HEK293 (cell line): Measurements from ENCODE around the gene CAPNS1.
A peak's percentile ranks its signal among the peaks of the same experiment; 100 is the strongest.

ENCODE experiments used
- BCL11A ChIP-seq: fragments of 450-650 bp; formaldehyde crosslinking; IDR thresholded peaks from 2 replicates; pipeline ENCODE4 v1.5.1; 2016; ENCODE audit warnings: low read depth, missing biosample characterization, missing genetic modification characterization
- EGR2 ChIP-seq: fragments of 450-650 bp; formaldehyde crosslinking; IDR thresholded peaks from 2 replicates; pipeline ENCODE4 v1.5.1; 2016; ENCODE audit warnings: low read depth, missing biosample characterization, missing genetic modification characterization
- GLIS1 ChIP-seq: fragments of 450-650 bp; formaldehyde crosslinking; IDR thresholded peaks from 2 replicates; pipeline ENCODE4 v1.5.1; 2016; ENCODE audit warnings: missing biosample characterization, missing genetic modification characterization
- IKZF3 ChIP-seq: fragments of 450-650 bp; IDR thresholded peaks from 2 replicates; pipeline ENCODE4 v1.5.0; 2018; ENCODE audit warnings: missing biosample characterization, mild to moderate bottlenecking, missing genetic modification characterization, moderate library complexity
- OSR2 ChIP-seq: fragments of 450-650 bp; formaldehyde crosslinking; IDR thresholded peaks from 2 replicates; pipeline ENCODE4 v1.5.1; 2016; ENCODE audit warnings: missing biosample characterization, missing genetic modification characterization
- SCRT1 ChIP-seq: fragments of 450-650 bp; formaldehyde crosslinking; IDR thresholded peaks from 2 replicates; pipeline ENCODE4 v1.5.1; 2016; ENCODE audit warnings: missing biosample characterization, missing genetic modification characterization, borderline replicate concordance
- SCRT2 ChIP-seq: fragments of 450-650 bp; formaldehyde crosslinking; IDR thresholded peaks from 2 replicates; pipeline ENCODE4 v1.5.1; 2016; ENCODE audit warnings: missing biosample characterization, missing genetic modification characterization
- SP7 ChIP-seq: fragments of 450-650 bp; formaldehyde crosslinking; IDR thresholded peaks from 2 replicates; pipeline ENCODE4 v1.5.1; 2016; ENCODE audit warnings: missing biosample characterization, missing genetic modification characterization
- ZBTB17 ChIP-seq: fragments of 450-650 bp; formaldehyde crosslinking; IDR thresholded peaks from 2 replicates; pipeline ENCODE4 v1.5.1; 2016; ENCODE audit warnings: missing biosample characterization, missing genetic modification characterization
- ZBTB20 ChIP-seq: fragments of 450-650 bp; formaldehyde crosslinking; IDR thresholded peaks from 2 replicates; pipeline ENCODE4 v1.5.1; 2016; ENCODE audit warnings: missing biosample characterization, missing genetic modification characterization
- ZBTB48 ChIP-seq: fragments of 450-650 bp; formaldehyde crosslinking; IDR thresholded peaks from 2 replicates; pipeline ENCODE4 v1.5.1; 2016; ENCODE audit warnings: missing biosample characterization, missing genetic modification characterization
- ZEB2 ChIP-seq: fragments of 450-650 bp; formaldehyde crosslinking; IDR thresholded peaks from 2 replicates; pipeline ENCODE4 v1.5.1; 2016; ENCODE audit warnings: missing biosample characterization, missing genetic modification characterization
- ZFHX2 ChIP-seq: fragments of 450-650 bp; formaldehyde crosslinking; conservative IDR thresholded peaks from 2 replicates; pipeline ENCODE4 v1.5.1; 2016; ENCODE audit warnings: missing biosample characterization, missing genetic modification characterization
- ZIC2 ChIP-seq: fragments of 450-650 bp; formaldehyde crosslinking; IDR thresholded peaks from 2 replicates; pipeline ENCODE4 v1.5.1; 2016; ENCODE audit warnings: missing biosample characterization, missing genetic modification characterization
- ZNF114 ChIP-seq: fragments of 450-650 bp; formaldehyde crosslinking; IDR thresholded peaks from 2 replicates; pipeline ENCODE4 v1.5.0; 2017; ENCODE audit warnings: missing biosample characterization, missing genetic modification characterization
- ZNF157 ChIP-seq: fragments of 450-650 bp; formaldehyde crosslinking; IDR thresholded peaks from 2 replicates; pipeline ENCODE4 v1.5.1; 2016; ENCODE audit warnings: missing biosample characterization, missing genetic modification characterization
- ZNF2 ChIP-seq: fragments of 450-650 bp; formaldehyde crosslinking; IDR thresholded peaks from 2 replicates; pipeline ENCODE4 v1.5.1; 2016; ENCODE audit warnings: missing biosample characterization, missing genetic modification characterization
- ZNF341 ChIP-seq: fragments of 450-650 bp; formaldehyde crosslinking; IDR thresholded peaks from 2 replicates; pipeline ENCODE4; 2016; ENCODE audit warnings: low read depth, missing biosample characterization, missing genetic modification characterization
- ZNF514 ChIP-seq: fragments of 450-650 bp; formaldehyde crosslinking; IDR thresholded peaks from 2 replicates; pipeline ENCODE4 v1.5.1; 2016; ENCODE audit warnings: missing biosample characterization, missing genetic modification characterization
- ZNF600 ChIP-seq: fragments of 450-650 bp; formaldehyde crosslinking; IDR thresholded peaks from 2 replicates; pipeline ENCODE4 v1.5.1; 2016; ENCODE audit warnings: missing biosample characterization, missing genetic modification characterization
- ZNF610 ChIP-seq: fragments of 450-650 bp; formaldehyde crosslinking; IDR thresholded peaks from 2 replicates; pipeline ENCODE4 v1.5.1; 2016; ENCODE audit warnings: missing biosample characterization, missing genetic modification characterization, borderline replicate concordance
- ZNF677 ChIP-seq: fragments of 450-650 bp; IDR thresholded peaks from 2 replicates; pipeline ENCODE4 v1.5.0; 2018; ENCODE audit warnings: missing biosample characterization, mild to moderate bottlenecking, missing genetic modification characterization, moderate library complexity
- ZSCAN23 ChIP-seq: fragments of 450-650 bp; formaldehyde crosslinking; IDR thresholded peaks from 2 replicates; pipeline ENCODE4 v1.5.1; 2016; ENCODE audit warnings: missing biosample characterization, missing genetic modification characterization
- ZXDB ChIP-seq: fragments of 450-650 bp; formaldehyde crosslinking; IDR thresholded peaks from 2 replicates; pipeline ENCODE4 v1.5.1; 2016; ENCODE audit warnings: missing biosample characterization, missing genetic modification characterization
- TF ChIP-seq, protein P1 (sequence below): fragments of 450-650 bp; formaldehyde crosslinking; IDR thresholded peaks from 2 replicates; pipeline ENCODE4 v1.5.1; 2016; ENCODE audit warnings: missing biosample characterization, missing genetic modification characterization
- TF ChIP-seq, protein P2 (sequence below): fragments of 450-650 bp; formaldehyde crosslinking; IDR thresholded peaks from 2 replicates; pipeline ENCODE4 v1.5.1; 2016; ENCODE audit warnings: missing biosample characterization, missing genetic modification characterization
- TF ChIP-seq, protein P3 (sequence below): fragments of 450-650 bp; formaldehyde crosslinking; IDR thresholded peaks from 2 replicates; pipeline ENCODE4 v1.5.1; 2017; ENCODE audit warnings: missing biosample characterization, mild to moderate bottlenecking, missing genetic modification characterization, moderate library complexity

The CAPNS1 gene

DNA sequence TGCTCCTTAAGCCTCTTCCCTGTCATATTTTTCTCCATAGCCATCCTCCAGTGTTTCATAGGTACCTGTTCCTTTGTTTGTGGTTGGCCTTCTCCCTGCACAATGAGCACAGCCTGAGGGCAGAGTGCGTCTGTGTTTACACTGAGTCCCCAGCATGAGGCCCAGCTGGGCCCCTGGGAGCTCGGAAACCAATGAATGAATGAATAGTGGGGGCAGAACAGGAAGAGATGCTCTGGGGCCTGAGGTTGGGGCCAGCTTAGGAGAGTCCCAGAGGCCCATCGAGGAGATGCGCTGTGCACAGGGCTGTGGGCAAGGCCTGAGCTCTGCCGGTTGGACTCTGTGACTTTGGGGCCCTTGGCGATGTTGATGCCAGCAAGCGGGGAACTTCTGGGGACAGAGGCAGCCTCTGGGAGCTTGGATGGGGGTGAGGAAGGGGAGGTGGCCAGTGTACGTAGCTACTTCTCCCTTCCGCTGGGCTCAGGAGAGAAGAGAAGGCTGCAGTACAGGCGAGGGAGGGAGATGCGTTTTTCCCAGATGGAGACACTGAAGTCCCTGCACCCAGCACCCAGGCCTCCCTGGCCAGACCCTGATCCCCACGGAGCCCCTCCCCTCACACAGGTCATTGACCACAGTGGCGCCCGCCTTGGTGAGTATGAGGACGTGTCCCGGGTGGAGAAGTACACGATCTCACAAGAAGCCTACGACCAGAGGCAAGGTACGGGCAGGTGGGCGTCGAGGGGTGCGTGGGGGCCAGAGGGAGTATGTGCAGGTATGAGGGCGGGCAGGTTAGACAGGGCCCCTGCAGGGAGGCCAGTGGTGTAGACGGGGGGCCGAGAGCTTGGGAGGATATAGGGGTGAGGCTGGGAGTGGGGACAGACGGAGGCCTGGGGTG lies 19.5 kb upstream of the CAPNS1 start (continued):
- TF ChIP-seq, protein P1, sequence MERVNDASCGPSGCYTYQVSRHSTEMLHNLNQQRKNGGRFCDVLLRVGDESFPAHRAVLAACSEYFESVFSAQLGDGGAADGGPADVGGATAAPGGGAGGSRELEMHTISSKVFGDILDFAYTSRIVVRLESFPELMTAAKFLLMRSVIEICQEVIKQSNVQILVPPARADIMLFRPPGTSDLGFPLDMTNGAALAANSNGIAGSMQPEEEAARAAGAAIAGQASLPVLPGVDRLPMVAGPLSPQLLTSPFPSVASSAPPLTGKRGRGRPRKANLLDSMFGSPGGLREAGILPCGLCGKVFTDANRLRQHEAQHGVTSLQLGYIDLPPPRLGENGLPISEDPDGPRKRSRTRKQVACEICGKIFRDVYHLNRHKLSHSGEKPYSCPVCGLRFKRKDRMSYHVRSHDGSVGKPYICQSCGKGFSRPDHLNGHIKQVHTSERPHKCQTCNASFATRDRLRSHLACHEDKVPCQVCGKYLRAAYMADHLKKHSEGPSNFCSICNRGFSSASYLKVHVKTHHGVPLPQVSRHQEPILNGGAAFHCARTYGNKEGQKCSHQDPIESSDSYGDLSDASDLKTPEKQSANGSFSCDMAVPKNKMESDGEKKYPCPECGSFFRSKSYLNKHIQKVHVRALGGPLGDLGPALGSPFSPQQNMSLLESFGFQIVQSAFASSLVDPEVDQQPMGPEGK (tag by site-specific recombination) = peak; percentile 69; the same call in 1 of the 2 replicates
- peak; percentile 62 for TF ChIP-seq ZXDB (tag by site-specific recombination)
- TF ChIP-seq, protein P2, sequence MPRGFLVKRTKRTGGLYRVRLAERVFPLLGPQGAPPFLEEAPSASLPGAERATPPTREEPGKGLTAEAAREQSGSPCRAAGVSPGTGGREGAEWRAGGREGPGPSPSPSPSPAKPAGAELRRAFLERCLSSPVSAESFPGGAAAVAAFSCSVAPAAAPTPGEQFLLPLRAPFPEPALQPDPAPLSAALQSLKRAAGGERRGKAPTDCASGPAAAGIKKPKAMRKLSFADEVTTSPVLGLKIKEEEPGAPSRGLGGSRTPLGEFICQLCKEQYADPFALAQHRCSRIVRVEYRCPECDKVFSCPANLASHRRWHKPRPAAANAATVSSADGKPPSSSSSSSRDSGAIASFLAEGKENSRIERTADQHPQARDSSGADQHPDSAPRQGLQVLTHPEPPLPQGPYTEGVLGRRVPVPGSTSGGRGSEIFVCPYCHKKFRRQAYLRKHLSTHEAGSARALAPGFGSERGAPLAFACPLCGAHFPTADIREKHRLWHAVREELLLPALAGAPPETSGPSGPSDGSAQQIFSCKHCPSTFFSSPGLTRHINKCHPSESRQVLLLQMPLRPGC (tag by site-specific recombination) = no peak
- no peak for TF ChIP-seq ZNF677 (tag by site-specific recombination)
- TF ChIP-seq, protein P3, sequence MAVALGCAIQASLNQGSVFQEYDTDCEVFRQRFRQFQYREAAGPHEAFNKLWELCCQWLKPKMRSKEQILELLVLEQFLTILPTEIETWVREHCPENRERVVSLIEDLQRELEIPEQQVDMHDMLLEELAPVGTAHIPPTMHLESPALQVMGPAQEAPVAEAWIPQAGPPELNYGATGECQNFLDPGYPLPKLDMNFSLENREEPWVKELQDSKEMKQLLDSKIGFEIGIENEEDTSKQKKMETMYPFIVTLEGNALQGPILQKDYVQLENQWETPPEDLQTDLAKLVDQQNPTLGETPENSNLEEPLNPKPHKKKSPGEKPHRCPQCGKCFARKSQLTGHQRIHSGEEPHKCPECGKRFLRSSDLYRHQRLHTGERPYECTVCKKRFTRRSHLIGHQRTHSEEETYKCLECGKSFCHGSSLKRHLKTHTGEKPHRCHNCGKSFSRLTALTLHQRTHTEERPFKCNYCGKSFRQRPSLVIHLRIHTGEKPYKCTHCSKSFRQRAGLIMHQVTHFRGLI (tag by site-specific recombination) = peak; percentile 98
- TF ChIP-seq ZFHX2 (tag by site-specific recombination) = peak; percentile 63
- TF ChIP-seq IKZF3 (tag by site-specific recombination) = peak; percentile 77; the same call in 1 of the 2 replicates
- 0 out of 2 replicates have a peak, but pooled peaks have one; percentile 44 for TF ChIP-seq ZEB2 (tag by site-specific recombination)
- no peak for TF ChIP-seq ZNF514
- TF ChIP-seq ZBTB20 (tag by site-specific recombination) = peak; percentile 57
- peak; percentile 88 for TF ChIP-seq EGR2
- 0 out of 2 replicates have a peak, but pooled peaks have one; percentile 47 for TF ChIP-seq ZNF341 (tag by site-specific recombination)
- TF ChIP-seq ZBTB48 (tag by site-specific recombination) = peak; percentile 44; the same call in 1 of the 2 replicates
- peak; percentile 83 for TF ChIP-seq ZNF600
- TF ChIP-seq ZSCAN23 = peak; percentile 30; the same call in 1 of the 2 replicates
- TF ChIP-seq ZNF114 (tag by site-specific recombination) = no peak
- TF ChIP-seq ZBTB17 (tag by site-specific recombination) = peak; percentile 75
- TF ChIP-seq ZNF610 (tag by site-specific recombination) = 0 out of 2 replicates have a peak, but pooled peaks have one; percentile 72
- TF ChIP-seq SCRT2 (tag by site-specific recombination) = peak; percentile 83
- TF ChIP-seq SCRT1 (tag by site-specific recombination) = 0 out of 2 replicates have a peak, but pooled peaks have one; percentile 17
- TF ChIP-seq ZNF157 (tag by site-specific recombination) = no peak
- no peak for TF ChIP-seq BCL11A (tag by site-specific recombination)
- TF ChIP-seq OSR2 (tag by site-specific recombination) = 0 out of 2 replicates have a peak, but pooled peaks have one; percentile 33
- 0 out of 2 replicates have a peak, but pooled peaks have one; percentile 9 for TF ChIP-seq ZNF2
- peak; percentile 61; the same call in 1 of the 2 replicates for TF ChIP-seq SP7 (tag by site-specific recombination)
- peak; percentile 95 for TF ChIP-seq ZIC2 (tag by site-specific recombination)
- peak; percentile 51 for TF ChIP-seq GLIS1 (tag by site-specific recombination)
